ENCODE results near the gene LY6G6C. TPM values are rescaled to one million over a fixed set of nuclear protein-coding genes. Genes with fewer than 3 reads are reported as not detected.
A peak's percentile ranks its signal among the peaks of the same experiment; 100 is the strongest.

Gene LY6G6C
- polyA plus RNA-seq, 3 donors, result 0.27 TPM; not detected in 2

DNA sequence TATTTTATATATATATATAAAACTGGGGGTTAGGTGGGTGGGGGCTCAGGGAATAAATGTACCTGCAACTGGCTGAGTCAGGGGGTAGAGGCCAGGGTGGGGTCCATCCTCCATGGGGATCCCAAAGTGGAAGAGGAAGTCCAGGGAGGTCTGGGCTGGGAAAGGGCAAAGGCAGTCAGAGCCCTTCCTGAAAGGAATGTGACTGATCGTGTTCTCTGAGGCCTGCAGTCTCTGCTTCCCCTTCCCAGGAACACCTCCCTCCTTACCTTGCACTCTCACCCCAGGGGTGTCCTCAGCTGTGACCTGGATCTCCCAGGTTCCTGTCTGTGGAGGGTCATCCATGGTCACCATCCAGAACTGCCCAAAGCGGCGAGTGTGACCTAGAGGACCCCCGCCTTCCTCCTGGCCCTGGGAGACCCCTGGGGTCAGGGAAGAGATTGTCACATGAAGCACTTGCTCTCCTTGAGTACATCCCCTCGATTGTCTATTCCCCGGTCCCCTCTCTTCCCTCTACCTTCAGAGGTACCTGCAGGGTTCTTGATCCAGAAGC is 45.6 kb upstream of the LY6G6C start:
- Mint-ChIP-seq H3K27me3 (ENCODE audit: low read depth in 3 of 3) (peaks cover 0 to 11% (median 4%) of the 10 kb centered on the region in 3 donors), H3K27ac (peak overlapping the region in 6 of 7 donors; percentile 11 to 92 (median 64))
- H3K36me3 ChIP-seq (replicated peaks in 1 of 2; ENCODE audit: control insufficient read depth in 1 of 2, insufficient read depth in 2 of 2, low read length in 2 of 2), result peaks cover 0 to 7% of the 10 kb centered on the region in 2 donors

DNA sequence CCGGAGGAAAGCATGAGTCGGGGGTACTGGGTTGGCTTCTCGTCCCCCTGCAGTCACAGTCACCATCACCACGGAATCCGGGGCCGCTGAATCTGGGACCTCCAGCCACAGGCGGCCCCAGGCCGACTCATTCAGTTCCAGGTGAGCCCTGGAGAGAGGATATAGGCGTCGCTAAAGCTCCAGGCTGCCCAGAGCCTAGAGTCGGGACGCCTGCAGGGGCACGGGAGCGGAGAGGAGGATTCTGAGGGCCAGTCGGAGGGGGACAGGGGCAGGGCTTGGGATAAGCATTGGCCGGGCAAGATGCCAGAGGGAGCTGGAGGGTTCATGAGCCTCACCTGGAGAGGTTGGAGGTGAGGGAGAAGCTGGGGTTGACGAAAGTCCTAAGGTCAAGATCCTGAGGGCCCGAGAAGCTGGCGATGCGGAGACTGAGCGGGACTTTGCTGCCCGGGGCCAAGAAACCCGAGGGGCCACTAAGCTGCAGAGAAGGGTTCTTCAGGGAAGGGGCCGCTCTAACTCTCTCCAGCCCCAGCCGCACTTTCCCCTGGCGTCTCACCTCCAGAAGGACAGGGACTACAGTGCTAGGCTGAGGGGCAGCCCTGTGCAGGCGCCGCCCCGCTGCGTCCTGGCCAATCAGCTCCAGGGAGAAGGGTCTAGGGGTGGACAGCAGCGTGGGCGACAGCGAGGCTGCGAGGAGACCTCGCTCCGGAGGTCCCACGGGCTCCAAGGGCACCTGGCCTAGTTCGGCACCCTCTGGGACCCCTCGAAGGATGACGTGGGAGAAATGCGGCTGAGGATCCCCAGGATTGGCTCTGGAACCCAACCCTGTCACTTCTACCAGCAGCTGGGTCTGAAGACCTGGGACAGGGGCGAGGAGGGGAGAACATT is 44.6 kb upstream of the LY6G6C start:
- Mint-ChIP-seq H3K27ac (peak overlapping the region in 4 of 7 donors; percentile 49 to 77 (median 70)), H3K4me1 (peaks cover 29% of the 10 kb centered on the region), H3K4me3 (no peak overlapping the region), H3K27me3 (ENCODE audit: low read depth in 3 of 3) (peaks cover 0 to 11% (median 4%) of the 10 kb centered on the region in 3 donors), H3K9me3 (peaks cover 0 to 1% (median 0%) of the 10 kb centered on the region in 7 donors), H3K36me3 (peaks cover 17 to 27% of the 10 kb centered on the region in 2 donors)
- Histone ChIP-seq H4K20me1 (ENCODE audit: insufficient read depth, low read length) (no peaks in the 10 kb centered on the region), H3K79me2 (ENCODE audit: insufficient read depth, low read length) (no peaks in the 10 kb centered on the region), H3K36me3 (replicated peaks in 1 of 2; ENCODE audit: control insufficient read depth in 1 of 2, insufficient read depth in 2 of 2, low read length in 2 of 2) (peaks cover 5 to 17% of the 10 kb centered on the region in 2 donors), H3K9ac (ENCODE audit: insufficient read depth, low read length, poor library complexity, severe bottlenecking) (no peak overlapping the region), H3K4me1 (ENCODE audit: control insufficient read depth in 1 of 2, insufficient read depth in 2 of 2, low read length in 2 of 2) (peaks cover 29 to 30% of the 10 kb centered on the region in 2 donors), H3K27ac (ENCODE audit: low read depth in 1 of 2, low read length in 2 of 2) (no peak overlapping the region), H3K9me3 (replicated peaks in 1 of 2; ENCODE audit: control insufficient read depth in 1 of 2, insufficient read depth in 1 of 2, low read length in 2 of 2) (no peaks in the 10 kb centered on the region), H3K4me2 (replicated peaks; ENCODE audit: extremely low read depth, low read length, poor library complexity, severe bottlenecking) (no peak overlapping the region), H3K4me3 (replicated peaks in 1 of 3; ENCODE audit: low read depth in 2 of 3, low read length in 3 of 3) (no peak overlapping the region), H2AFZ (ENCODE audit: insufficient read depth, low read depth, low read length, poor library complexity, severe bottlenecking) (no peak overlapping the region), H3K27me3 (ENCODE audit: control insufficient read depth in 2 of 2, insufficient read depth in 2 of 2, low read length in 2 of 2) (no peaks in the 10 kb centered on the region)
- TF ChIP-seq, protein P1, sequence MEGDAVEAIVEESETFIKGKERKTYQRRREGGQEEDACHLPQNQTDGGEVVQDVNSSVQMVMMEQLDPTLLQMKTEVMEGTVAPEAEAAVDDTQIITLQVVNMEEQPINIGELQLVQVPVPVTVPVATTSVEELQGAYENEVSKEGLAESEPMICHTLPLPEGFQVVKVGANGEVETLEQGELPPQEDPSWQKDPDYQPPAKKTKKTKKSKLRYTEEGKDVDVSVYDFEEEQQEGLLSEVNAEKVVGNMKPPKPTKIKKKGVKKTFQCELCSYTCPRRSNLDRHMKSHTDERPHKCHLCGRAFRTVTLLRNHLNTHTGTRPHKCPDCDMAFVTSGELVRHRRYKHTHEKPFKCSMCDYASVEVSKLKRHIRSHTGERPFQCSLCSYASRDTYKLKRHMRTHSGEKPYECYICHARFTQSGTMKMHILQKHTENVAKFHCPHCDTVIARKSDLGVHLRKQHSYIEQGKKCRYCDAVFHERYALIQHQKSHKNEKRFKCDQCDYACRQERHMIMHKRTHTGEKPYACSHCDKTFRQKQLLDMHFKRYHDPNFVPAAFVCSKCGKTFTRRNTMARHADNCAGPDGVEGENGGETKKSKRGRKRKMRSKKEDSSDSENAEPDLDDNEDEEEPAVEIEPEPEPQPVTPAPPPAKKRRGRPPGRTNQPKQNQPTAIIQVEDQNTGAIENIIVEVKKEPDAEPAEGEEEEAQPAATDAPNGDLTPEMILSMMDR (IDR thresholded peaks at IDR 0.05), result no peak
- intact Hi-C loops (cut with micrococcal nuclease), result loop anchor here in 1 of 2 donors (5.0 kb wide), 2 partner anchors 34 to 89 kb away; no protein-coding TSS in a partner anchor
- 91% methylated on average over 34 of the region's 42 CpGs for WGBS (ENCODE audit: insufficient coverage)
- DNase-seq, result no peak

More for the DNA sequence above, 45.6 kb upstream of the LY6G6C start:
- H3K36me3 Mint-ChIP-seq, result peaks cover 8 to 17% of the 10 kb centered on the region in 2 donors
- Histone ChIP-seq H3K27ac (ENCODE audit: low read depth in 1 of 2, low read length in 2 of 2) (peak overlapping the region; percentile 2 to 53), H3K4me2 (replicated peaks; ENCODE audit: extremely low read depth, low read length, poor library complexity, severe bottlenecking) (no peak overlapping the region), H3K79me2 (ENCODE audit: insufficient read depth, low read length) (no peaks in the 10 kb centered on the region), H3K4me1 (ENCODE audit: control insufficient read depth in 1 of 2, insufficient read depth in 2 of 2, low read length in 2 of 2) (peaks cover 29 to 30% of the 10 kb centered on the region in 2 donors), H3K9me3 (replicated peaks in 1 of 2; ENCODE audit: control insufficient read depth in 1 of 2, insufficient read depth in 1 of 2, low read length in 2 of 2) (no peaks in the 10 kb centered on the region), H2AFZ (ENCODE audit: insufficient read depth, low read depth, low read length, poor library complexity, severe bottlenecking) (no peak overlapping the region), H3K4me3 (replicated peaks in 1 of 3; ENCODE audit: low read depth in 2 of 3, low read length in 3 of 3) (no peak overlapping the region), H3K27me3 (ENCODE audit: control insufficient read depth in 2 of 2, insufficient read depth in 2 of 2, low read length in 2 of 2) (no peaks in the 10 kb centered on the region), H3K9ac (ENCODE audit: insufficient read depth, low read length, poor library complexity, severe bottlenecking) (no peak overlapping the region), H4K20me1 (ENCODE audit: insufficient read depth, low read length) (no peaks in the 10 kb centered on the region)
- peak overlapping the region in 1 of 2 donors; percentile 31 for H3K4me3 Mint-ChIP-seq
- peak in 1 of 3 donors; percentile 20 for DNase-seq
- peaks cover 0 to 1% (median 0%) of the 10 kb centered on the region in 7 donors for H3K9me3 Mint-ChIP-seq
- WGBS (ENCODE audit: insufficient coverage), result 97% methylated on average over 4 of the region's 6 CpGs
- H3K4me1 Mint-ChIP-seq, result peaks cover 29% of the 10 kb centered on the region
- TF ChIP-seq, protein P1 (IDR thresholded peaks at IDR 0.05), result no peak
- intact Hi-C loops (cut with micrococcal nuclease), result loop anchor here in 1 of 2 donors (5.0 kb wide), 2 partner anchors 35 to 90 kb away; no protein-coding TSS in a partner anchor

Data from CD14-positive monocyte (primary cell).